ENCODE measurements around the gene VAV1. TPM values are rescaled to one million over a fixed set of nuclear protein-coding genes. Genes with fewer than 3 reads are reported as not detected.
"Not testable (repeated sequence)": the region's sequence is repeated elsewhere in the genome, so short reads cannot be mapped to it uniquely, and the experiment has no call there.

The VAV1 gene
- total RNA-seq, 2 experiments from 2014 or later, result 73.4 to 90.8 TPM

GRCh38 chr19:6751189-6751588 is 21.3 kb upstream of the VAV1 start:
- intact Hi-C loops (cut with DNase I, micrococcal nuclease), result no loop called here
- ChIA-PET POLR2A (no interaction called here), CTCF (no interaction called here)
- Mint-ChIP-seq H3K4me3 (no peak overlapping the region), H3K27me3 (no peaks in the 10 kb centered on the region), H3K9me3 (ENCODE audit: low read depth) (no peaks in the 10 kb centered on the region), H3K36me3 (ENCODE audit: low read depth) (peaks cover 53% of the 10 kb centered on the region), H3K27ac (no peak overlapping the region), H3K4me1 (peaks cover 11% of the 10 kb centered on the region)
- DNase-seq, result no peak
- ATAC-seq, result no peak

- DNase-seq, result no peak
- H3K36me3 Mint-ChIP-seq (ENCODE audit: low read depth), result peaks cover 48% of the 10 kb centered on the region
- H3K4me1 Mint-ChIP-seq, result peaks cover 13% of the 10 kb centered on the region
- no peaks in the 10 kb centered on the region for H3K9me3 Mint-ChIP-seq (ENCODE audit: low read depth)
- ATAC-seq, result no peak
- H3K27me3 Mint-ChIP-seq, result no peaks in the 10 kb centered on the region
- CTCF ChIA-PET, result interaction anchor here (0.5 to 1.0 kb wide), 2 partner anchors 26 to 236 kb away, joined by 3 read pairs; no protein-coding TSS in a partner anchor
- intact Hi-C loops (cut with DNase I, micrococcal nuclease), result loop anchor here (1.0 to 2.0 kb wide), 8 partner anchors 13 to 327 kb away; partner anchors contain the start of genes SH2D3A (in 2 of the 2) and TRIP10 (in 2 of the 2)
- POLR2A ChIA-PET, result interaction anchor here (0.7 kb wide), 1 partner anchor 20 kb away, joined by 3 read pairs; no protein-coding TSS in a partner anchor
- no peak overlapping the region for H3K4me3 Mint-ChIP-seq
- peak overlapping the region; percentile 37 for H3K27ac Mint-ChIP-seq
These were observed 20.0 kb upstream of the VAV1 start for GRCh38 chr19:6752256-6753177.

- peaks cover 13% of the 10 kb centered on the region for H3K4me1 Mint-ChIP-seq
- peak overlapping the region; percentile 47 for H3K27ac Mint-ChIP-seq
- no peaks in the 10 kb centered on the region for H3K9me3 Mint-ChIP-seq (ENCODE audit: low read depth)
- peak; percentile 93 for DNase-seq
- ATAC-seq, result peak; percentile 94
- no peaks in the 10 kb centered on the region for H3K27me3 Mint-ChIP-seq
- peak overlapping the region; percentile 59 for H3K4me3 Mint-ChIP-seq
- intact Hi-C loops (cut with DNase I, micrococcal nuclease), result loop anchor here (1.0 to 2.0 kb wide), 8 partner anchors 14 to 328 kb away; partner anchors contain the start of genes SH2D3A (in 2 of the 2) and TRIP10 (in 2 of the 2)
- ChIA-PET POLR2A (interaction anchor here (0.7 to 1.1 kb wide), 2 partner anchors 19 to 108 kb away, joined by 3 read pairs; no protein-coding TSS in a partner anchor), CTCF (interaction anchor here (1.0 kb wide), 1 partner anchor 237 kb away, joined by 3 read pairs; no protein-coding TSS in a partner anchor)
- peaks cover 46% of the 10 kb centered on the region for H3K36me3 Mint-ChIP-seq (ENCODE audit: low read depth)
These were observed 19.1 kb upstream of the VAV1 start for GRCh38 chr19:6753178-6754031.

GRCh38 chr19:6754136-6754535 is 18.4 kb upstream of the VAV1 start:
- Mint-ChIP-seq H3K4me1 (peaks cover 13% of the 10 kb centered on the region), H3K9me3 (ENCODE audit: low read depth) (no peaks in the 10 kb centered on the region), H3K27ac (no peak overlapping the region), H3K4me3 (no peak overlapping the region), H3K27me3 (no peaks in the 10 kb centered on the region), H3K36me3 (ENCODE audit: low read depth) (peaks cover 46% of the 10 kb centered on the region)
- intact Hi-C loops (cut with DNase I, micrococcal nuclease), result no loop called here
- POLR2A ChIA-PET, result interaction anchor here (1.1 kb wide), 1 partner anchor 107 kb away, joined by 3 read pairs; no protein-coding TSS in a partner anchor
- CTCF ChIA-PET, result interaction anchor here (0.5 kb wide), 1 partner anchor 95 kb away, joined by 3 read pairs; no protein-coding TSS in a partner anchor
- no peak for ATAC-seq
- DNase-seq, result no peak

- Mint-ChIP-seq H3K27me3 (no peaks in the 10 kb centered on the region), H3K4me3 (no peak overlapping the region), H3K9me3 (ENCODE audit: low read depth) (no peaks in the 10 kb centered on the region), H3K27ac (no peak overlapping the region), H3K36me3 (ENCODE audit: low read depth) (peaks cover 46% of the 10 kb centered on the region), H3K4me1 (peaks cover 13% of the 10 kb centered on the region)
- DNase-seq, result no peak
- intact Hi-C loops (cut with DNase I, micrococcal nuclease), result no loop called here
- CTCF ChIA-PET, result interaction anchor here (0.5 kb wide), 1 partner anchor 94 kb away, joined by 3 read pairs; no protein-coding TSS in a partner anchor
- ATAC-seq, result no peak
- POLR2A ChIA-PET, result interaction anchor here (1.1 to 1.2 kb wide), 2 partner anchors 17 to 107 kb away, joined by 3 read pairs; partner anchors contain the start of gene GPR108
These were observed 17.6 kb upstream of the VAV1 start for GRCh38 chr19:6754653-6755463.

GRCh38 chr19:6760606-6761005 is 11.9 kb upstream of the VAV1 start:
- ATAC-seq, result no peak
- no peaks in the 10 kb centered on the region for H3K9me3 Mint-ChIP-seq (ENCODE audit: low read depth)
- intact Hi-C loops (cut with DNase I, micrococcal nuclease), result no loop called here
- no peak overlapping the region for H3K4me3 Mint-ChIP-seq
- peaks cover 30% of the 10 kb centered on the region for H3K36me3 Mint-ChIP-seq (ENCODE audit: low read depth)
- peaks cover 10% of the 10 kb centered on the region for H3K4me1 Mint-ChIP-seq
- CTCF ChIA-PET, result interaction anchor here (0.6 kb wide), 2 partner anchors 16 to 335 kb away, joined by 3 read pairs; no protein-coding TSS in a partner anchor
- no peak for DNase-seq
- H3K27me3 Mint-ChIP-seq, result no peaks in the 10 kb centered on the region
- no peak overlapping the region for H3K27ac Mint-ChIP-seq
- POLR2A ChIA-PET, result no interaction called here

- ATAC-seq, result peak; percentile 65
- no peaks in the 10 kb centered on the region for H3K9me3 Mint-ChIP-seq (ENCODE audit: low read depth)
- intact Hi-C loops (cut with DNase I, micrococcal nuclease), result no loop called here
- H3K27me3 Mint-ChIP-seq, result no peaks in the 10 kb centered on the region
- CTCF ChIA-PET, result interaction anchor here (0.6 to 0.8 kb wide), 3 partner anchors 71 to 335 kb away, joined by 3 read pairs; no protein-coding TSS in a partner anchor
- DNase-seq, result peak; percentile 55
- H3K4me1 Mint-ChIP-seq, result peaks cover 15% of the 10 kb centered on the region
- no peak overlapping the region for H3K27ac Mint-ChIP-seq
- POLR2A ChIA-PET, result no interaction called here
- no peak overlapping the region for H3K4me3 Mint-ChIP-seq
- H3K36me3 Mint-ChIP-seq (ENCODE audit: low read depth), result peaks cover 30% of the 10 kb centered on the region
These were observed 11.3 kb upstream of the VAV1 start for GRCh38 chr19:6761053-6761676.

GRCh38 chr19:6762253-6762797 is 10.2 kb upstream of the VAV1 start:
- H3K36me3 Mint-ChIP-seq (ENCODE audit: low read depth), result peaks cover 26% of the 10 kb centered on the region
- POLR2A ChIA-PET, result interaction anchor here (0.6 kb wide), 1 partner anchor 171 kb away, joined by 3 read pairs; no protein-coding TSS in a partner anchor
- H3K27ac Mint-ChIP-seq; H3K9me3 Mint-ChIP-seq (ENCODE audit: low read depth); H3K4me3 Mint-ChIP-seq; DNase-seq; CTCF ChIA-PET; ATAC-seq; H3K27me3 Mint-ChIP-seq; intact Hi-C loops (cut with DNase I, micrococcal nuclease): not testable (repeated sequence)
- H3K4me1 Mint-ChIP-seq, result peaks cover 19% of the 10 kb centered on the region

- Mint-ChIP-seq H3K9me3 (ENCODE audit: low read depth) (no peaks in the 10 kb centered on the region), H3K4me1 (peaks cover 33% of the 10 kb centered on the region), H3K27me3 (no peaks in the 10 kb centered on the region), H3K27ac (peak overlapping the region; percentile 94), H3K36me3 (ENCODE audit: low read depth) (peaks cover 5% of the 10 kb centered on the region), H3K4me3 (peak overlapping the region; percentile 83)
- ATAC-seq (no peak), DNase-seq (peak; percentile 36)
- ChIA-PET CTCF (interaction anchor here (0.6 to 1.0 kb wide), 2 partner anchors 8 to 98 kb away, joined by 3 read pairs; no protein-coding TSS in a partner anchor), POLR2A (no interaction called here)
- intact Hi-C loops (cut with DNase I, micrococcal nuclease), result loop anchor here in 1 of 2 experiments (2.0 kb wide), 1 partner anchor 37 kb away; no protein-coding TSS in a partner anchor
These were observed 6.7 kb upstream of the VAV1 start for GRCh38 chr19:6765738-6766356.

All from activated CD4-positive, alpha-beta T cell treated with anti-CD3 and anti-CD28 coated beads for 36 hours (primary cell).